HG02943 (cell line): ENCODE results near the gene UQCRQ.

ENCODE experiments used
- ATAC-seq: cut with Tn5 transposase; IDR thresholded peaks from one replicate; pipeline ENCODE4 v1.9.1; 2021; ENCODE audit warnings: mild to moderate bottlenecking, low read depth, moderate library complexity; ENCODE audit not compliant: unreplicated experiment

UQCRQ gene

GRCh38 chr5:132898094-132898493, 31.7 kb downstream of the UQCRQ start:
- no peak for ATAC-seq

GRCh38 chr5:132901036-132901435, 34.6 kb downstream of the UQCRQ start:
- no peak for ATAC-seq

GRCh38 chr5:132901730-132902129, 35.3 kb downstream of the UQCRQ start:
- ATAC-seq, result no peak

- ATAC-seq, result no peak
These were observed 39.5 kb downstream of the UQCRQ start for GRCh38 chr5:132905938-132906337.

- ATAC-seq, result no peak
These were observed 40.7 kb downstream of the UQCRQ start for GRCh38 chr5:132907161-132907560.

- ATAC-seq, result no peak
These were observed 43.3 kb downstream of the UQCRQ start for GRCh38 chr5:132909702-132910101.

- ATAC-seq, result no peak
These were observed 49.2 kb downstream of the UQCRQ start for GRCh38 chr5:132915681-132916080.

- ATAC-seq, result no peak
These were observed 49.6 kb downstream of the UQCRQ start for GRCh38 chr5:132916086-132916485.
